ENCODE results near the gene CACNG8.
"Not testable (repeated sequence)": the region's sequence is repeated elsewhere in the genome, so short reads cannot be mapped to it uniquely, and the experiment has no call there.

The CACNG8 gene

GRCh38 chr19:54035215-54036178 is 72.8 kb downstream of the CACNG8 start:
- TF ChIP-seq CTCF (IDR thresholded peaks at IDR 0.05; ENCODE audit: borderline replicate concordance, insufficient read depth, low read depth, low read length), result no peak
- H3K4me3 ChIP-seq (ENCODE audit: low read depth, low read length), result no peak overlapping the region

GRCh38 chr19:54036542-54036941 is 73.8 kb downstream of the CACNG8 start:
- not testable (repeated sequence) for H3K4me3 ChIP-seq (ENCODE audit: low read depth, low read length)
